PC-9 (cell line): ENCODE measurements around the gene HMMR.
"Not testable (repeated sequence)": the region's sequence is repeated elsewhere in the genome, so short reads cannot be mapped to it uniquely, and the experiment has no call there.

Experiments used
- EZH2 ChIP-seq: fragments of 200-600 bp; sonication (generic); IDR thresholded peaks from 2 replicates; pipeline ENCODE4 v1.8.0; 2017; ENCODE audit warnings: antibody characterized with exemption, low read depth
- TF ChIP-seq, protein P1 (sequence below): fragments of 200-600 bp; sonication (generic); conservative IDR thresholded peaks from 2 replicates; pipeline ENCODE4 v1.6.1; 2017; ENCODE audit warnings: mixed run types, antibody characterized with exemption, mild to moderate bottlenecking, moderate library complexity

DNA sequence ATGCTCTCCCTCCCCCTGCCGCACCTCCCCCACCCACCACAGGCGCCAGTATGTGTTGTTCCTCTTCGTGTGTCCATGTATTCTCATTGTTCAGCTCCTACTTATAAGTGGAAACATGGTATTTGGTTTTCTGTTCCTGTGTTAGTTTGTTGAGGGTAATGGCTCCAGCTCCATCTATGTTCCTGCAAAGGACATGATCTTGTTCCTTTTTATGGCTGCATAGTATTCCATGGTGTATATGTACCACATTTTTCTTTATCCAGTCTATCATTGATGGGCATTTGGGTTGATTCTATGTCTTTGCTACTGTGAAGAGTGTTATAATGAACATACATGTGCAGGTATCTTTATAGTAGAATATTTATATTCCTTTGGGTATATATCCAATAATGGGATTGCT is 76.0 kb downstream of the HMMR start:
- TF ChIP-seq, protein P1, sequence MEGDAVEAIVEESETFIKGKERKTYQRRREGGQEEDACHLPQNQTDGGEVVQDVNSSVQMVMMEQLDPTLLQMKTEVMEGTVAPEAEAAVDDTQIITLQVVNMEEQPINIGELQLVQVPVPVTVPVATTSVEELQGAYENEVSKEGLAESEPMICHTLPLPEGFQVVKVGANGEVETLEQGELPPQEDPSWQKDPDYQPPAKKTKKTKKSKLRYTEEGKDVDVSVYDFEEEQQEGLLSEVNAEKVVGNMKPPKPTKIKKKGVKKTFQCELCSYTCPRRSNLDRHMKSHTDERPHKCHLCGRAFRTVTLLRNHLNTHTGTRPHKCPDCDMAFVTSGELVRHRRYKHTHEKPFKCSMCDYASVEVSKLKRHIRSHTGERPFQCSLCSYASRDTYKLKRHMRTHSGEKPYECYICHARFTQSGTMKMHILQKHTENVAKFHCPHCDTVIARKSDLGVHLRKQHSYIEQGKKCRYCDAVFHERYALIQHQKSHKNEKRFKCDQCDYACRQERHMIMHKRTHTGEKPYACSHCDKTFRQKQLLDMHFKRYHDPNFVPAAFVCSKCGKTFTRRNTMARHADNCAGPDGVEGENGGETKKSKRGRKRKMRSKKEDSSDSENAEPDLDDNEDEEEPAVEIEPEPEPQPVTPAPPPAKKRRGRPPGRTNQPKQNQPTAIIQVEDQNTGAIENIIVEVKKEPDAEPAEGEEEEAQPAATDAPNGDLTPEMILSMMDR, result not testable (repeated sequence)
- not testable (repeated sequence) for TF ChIP-seq EZH2
